Transverse colon (tissue), 4 donors: ENCODE results near the gene RHOB. TPM values are rescaled to one million over a fixed set of nuclear protein-coding genes. Genes with fewer than 3 reads are reported as not detected.
A peak's percentile ranks its signal among the peaks of the same experiment; 100 is the strongest.
"Not testable (repeated sequence)": the region's sequence is repeated elsewhere in the genome, so short reads cannot be mapped to it uniquely, and the experiment has no call there.

Source experiments
- DNase-seq: peaks from one replicate; pipeline ENCODE4 v3.0.0-alpha.2; 2019
- H3K27ac ChIP-seq, 4 donors: fragments of 200-600 bp; sonication (generic); 2 replicates each; pipeline ENCODE4 v1.5.1; 2016 to 2018; ENCODE audit warnings: inconsistent platforms in 4 of 4
- H3K27me3 ChIP-seq: fragments of 200-600 bp; sonication (generic); 2 replicates; pipeline ENCODE4 v1.5.1; 2017; ENCODE audit warnings: inconsistent platforms
- H3K36me3 ChIP-seq, 4 donors: fragments of 200-600 bp; sonication (generic); 2 replicates each; pipeline ENCODE4 v1.5.1; 2017 to 2019; ENCODE audit warnings: inconsistent platforms in 4 of 4
- H3K4me1 ChIP-seq, 4 donors: fragments of 200-600 bp; sonication (generic); 2 replicates each; pipeline ENCODE4 v1.5.1; 2017 to 2020; ENCODE audit warnings: inconsistent platforms in 4 of 4
- H3K4me3 ChIP-seq, 4 donors: fragments of 200-600 bp; sonication (generic); 1 replicate in 1 of 4; 2 replicates in 3 of 4; pipeline versions ENCODE4 v1.5.1 to v1.6.1; 2017 to 2019; ENCODE audit warnings: inconsistent platforms in 4 of 4
- H3K9me3 ChIP-seq, 2 donors: fragments of 200-600 bp; sonication (generic); 2 replicates each; pipeline ENCODE4 v1.5.1; 2017 to 2019; ENCODE audit warnings: inconsistent platforms in 2 of 2
- EP300 ChIP-seq: sonication (generic); formaldehyde crosslinking; IDR thresholded peaks from one replicate; pipeline ENCODE4 v1.6.1; 2017; ENCODE audit warnings: antibody characterized with exemption, low read depth
- POLR2A ChIP-seq: fragments of 450-650 bp; IDR thresholded peaks from one replicate; pipeline ENCODE4 v1.6.1; 2016; ENCODE audit warnings: antibody characterized with exemption, mild to moderate bottlenecking, moderate library complexity
- POLR2AphosphoS5 ChIP-seq, 3 donors: sonication (generic); formaldehyde crosslinking; IDR thresholded peaks; one replicate each; pipeline ENCODE4 v1.6.1; 2016; ENCODE audit warnings: antibody characterized with exemption in 3 of 3
- WGBS, 2 donors: methylation state at CpG; one replicate each; pipeline ENCODE4 v1.1.5; 2018; ENCODE audit warnings: low coverage in 1 of 2; 5-methylcytosine and 5-hydroxymethylcytosine counted together
- in situ Hi-C, 4 donors: fragments of 200-750 bp; cut with MboI; loops; one replicate each; pipeline versions ENCODE4 v1.15.0 to v1.15.1; 2017; ENCODE audit warnings: low sequenced_read_pairs in 3 of 4, low pct_ligation_motif_present in 1 of 4, low pct_unique_long_range_greater_than_20kb in 1 of 4
- intact Hi-C: fragments of 100-400 bp; cut with DNase I; formaldehyde crosslinking; loops from one replicate; pipeline ENCODE4 v1.15.1; 2023; ENCODE audit warnings: low total_unique reads
- total RNA-seq, 4 donors: library from RNA; depleted of rRNA; stranded (reverse); fragments of >200 nt; gene quantifications; one replicate each; pipeline ENCODE4 v1.1.0, GENCODE V29; 2016
- TF ChIP-seq, protein P1 (sequence below), 5 experiments: fragments of 200-600 bp in 3 of 5; fragments of 450-650 bp in 2 of 5; sonication (generic) in 3 of 5; IDR thresholded peaks; 1 replicate in 2 of 5; 2 replicates in 3 of 5; pipeline ENCODE4 v1.5.1; 2016 to 2017; ENCODE audit warnings: antibody characterized with exemption in 5 of 5, inconsistent platforms in 3 of 5, mild to moderate bottlenecking in 2 of 5, moderate library complexity in 1 of 5

The RHOB gene
- total RNA-seq, 4 donors from 2014 or later, result 360 to 732 (median 532) TPM

GRCh38 chr2:20433946-20434553 is 12.8 kb upstream of the RHOB start:
- DNase-seq, result peak; percentile 3
- H3K27me3 ChIP-seq, result no peaks in the 10 kb centered on the region
- intact Hi-C loops (no loop called here), in situ Hi-C loops (loop anchor here in 2 of 4 donors (10.0 to 25.0 kb wide), 2 partner anchors 203 to 211 kb away; no protein-coding TSS in a partner anchor)
- H3K4me1 ChIP-seq, result peaks cover 0 to 23% (median 21%) of the 10 kb centered on the region in 4 donors
- no peak overlapping the region for H3K27ac ChIP-seq
- 82 to 100% methylated on average over 1 to 4 of the region's 4 CpGs for WGBS, 2 donors
- H3K4me3 ChIP-seq, result no peak overlapping the region
- H3K9me3 ChIP-seq, result no peaks in the 10 kb centered on the region
- TF ChIP-seq POLR2AphosphoS5 (IDR thresholded peaks at IDR 0.05) (no peak), EP300 (no peak), POLR2A (no peak)
- TF ChIP-seq, protein P1, sequence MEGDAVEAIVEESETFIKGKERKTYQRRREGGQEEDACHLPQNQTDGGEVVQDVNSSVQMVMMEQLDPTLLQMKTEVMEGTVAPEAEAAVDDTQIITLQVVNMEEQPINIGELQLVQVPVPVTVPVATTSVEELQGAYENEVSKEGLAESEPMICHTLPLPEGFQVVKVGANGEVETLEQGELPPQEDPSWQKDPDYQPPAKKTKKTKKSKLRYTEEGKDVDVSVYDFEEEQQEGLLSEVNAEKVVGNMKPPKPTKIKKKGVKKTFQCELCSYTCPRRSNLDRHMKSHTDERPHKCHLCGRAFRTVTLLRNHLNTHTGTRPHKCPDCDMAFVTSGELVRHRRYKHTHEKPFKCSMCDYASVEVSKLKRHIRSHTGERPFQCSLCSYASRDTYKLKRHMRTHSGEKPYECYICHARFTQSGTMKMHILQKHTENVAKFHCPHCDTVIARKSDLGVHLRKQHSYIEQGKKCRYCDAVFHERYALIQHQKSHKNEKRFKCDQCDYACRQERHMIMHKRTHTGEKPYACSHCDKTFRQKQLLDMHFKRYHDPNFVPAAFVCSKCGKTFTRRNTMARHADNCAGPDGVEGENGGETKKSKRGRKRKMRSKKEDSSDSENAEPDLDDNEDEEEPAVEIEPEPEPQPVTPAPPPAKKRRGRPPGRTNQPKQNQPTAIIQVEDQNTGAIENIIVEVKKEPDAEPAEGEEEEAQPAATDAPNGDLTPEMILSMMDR (IDR thresholded peaks at IDR 0.05), result no peak
- no peaks in the 10 kb centered on the region for H3K36me3 ChIP-seq

GRCh38 chr2:20434588-20435294 is 12.1 kb upstream of the RHOB start:
- TF ChIP-seq, protein P1 (IDR thresholded peaks at IDR 0.05), result no peak
- TF ChIP-seq POLR2A (no peak), POLR2AphosphoS5 (IDR thresholded peaks at IDR 0.05) (no peak)
- H3K4me1 ChIP-seq, result peaks cover 0 to 22% (median 17%) of the 10 kb centered on the region in 4 donors
- intact Hi-C loops (no loop called here), in situ Hi-C loops (loop anchor here in 2 of 4 donors (10.0 to 25.0 kb wide), 2 partner anchors 203 to 210 kb away; no protein-coding TSS in a partner anchor)
- H3K27me3 ChIP-seq, result no peaks in the 10 kb centered on the region
- 70 to 83% methylated on average over 6 to 8 of the region's 8 CpGs for WGBS, 2 donors
- no peak overlapping the region for H3K4me3 ChIP-seq
- no peaks in the 10 kb centered on the region for H3K9me3 ChIP-seq
- no peaks in the 10 kb centered on the region for H3K36me3 ChIP-seq
- H3K27ac ChIP-seq, result no peak overlapping the region
- DNase-seq, result peak; percentile 6

- 93% methylated on average over 9 of the region's 9 CpGs; no CpG with 5 or more reads in 1 of the 2 donors for WGBS, 2 donors
- H3K9me3 ChIP-seq, H3K4me3 ChIP-seq, intact Hi-C loops, H3K27ac ChIP-seq, H3K36me3 ChIP-seq, H3K27me3 ChIP-seq: not testable (repeated sequence)
- H3K4me1 ChIP-seq, result peaks cover 0 to 18% (median 14%) of the 10 kb centered on the region in 4 donors
- in situ Hi-C loops, result loop anchor here in 2 of 4 donors (10.0 to 25.0 kb wide), 2 partner anchors 202 to 209 kb away; no protein-coding TSS in a partner anchor
- DNase-seq, result peak; percentile 3
Observed at GRCh38 chr2:20435456-20435855, 11.4 kb upstream of the RHOB start.

DNA sequence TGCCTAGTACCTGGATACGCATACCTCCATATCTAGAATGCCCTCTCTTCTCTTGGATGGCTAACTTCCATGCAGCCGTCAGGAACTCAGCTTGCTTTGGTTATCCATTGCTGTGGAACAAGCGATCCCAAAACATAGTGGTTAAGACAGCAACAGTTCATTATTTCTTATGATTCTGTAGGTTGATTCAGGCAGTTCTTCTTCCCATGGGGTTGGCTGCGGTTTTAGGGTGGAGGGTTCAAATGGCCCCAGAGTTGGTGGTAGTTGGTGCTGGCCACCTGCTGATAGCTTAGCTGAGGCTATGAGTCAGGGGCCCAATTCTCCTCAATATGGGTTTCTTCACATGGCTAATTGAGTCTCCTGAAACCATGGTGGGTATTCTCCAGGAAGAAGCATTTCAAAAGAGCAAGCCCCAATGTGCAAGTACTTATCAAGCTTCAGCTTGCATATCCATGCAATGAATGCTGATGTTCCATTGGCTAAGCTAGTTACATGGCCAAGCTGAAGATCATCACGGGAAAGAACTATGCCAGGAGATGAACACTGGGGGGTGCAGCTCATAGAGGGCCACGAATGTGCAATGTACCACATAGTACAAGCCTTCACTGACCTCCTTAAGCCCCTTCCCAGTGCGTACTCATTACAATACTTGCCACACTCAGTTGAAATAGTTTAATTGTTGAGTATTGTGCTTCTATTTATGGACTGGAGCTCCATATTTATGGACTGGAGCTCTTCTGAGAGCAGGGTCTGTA is 10.0 kb upstream of the RHOB start:
- no peaks in the 10 kb centered on the region for H3K9me3 ChIP-seq
- WGBS, 2 donors, result 67 to 85% methylated on average over 1 to 7 of the region's 7 CpGs
- TF ChIP-seq, protein P1 (IDR thresholded peaks at IDR 0.05), result no peak
- TF ChIP-seq POLR2A (no peak), POLR2AphosphoS5 (IDR thresholded peaks at IDR 0.05) (no peak)
- DNase-seq, result peak; percentile 3
- no peak overlapping the region for H3K27ac ChIP-seq
- H3K27me3 ChIP-seq, result no peaks in the 10 kb centered on the region
- H3K36me3 ChIP-seq, result no peaks in the 10 kb centered on the region
- intact Hi-C loops (no loop called here), in situ Hi-C loops (loop anchor here in 2 of 4 donors (10.0 to 25.0 kb wide), 2 partner anchors 200 to 208 kb away; no protein-coding TSS in a partner anchor)
- no peak overlapping the region for H3K4me3 ChIP-seq
- peaks cover 0 to 18% (median 14%) of the 10 kb centered on the region in 4 donors for H3K4me1 ChIP-seq
